Nasal cavity respiratory epithelium epithelial cell of viscerocranial mucosa (primary cell): ENCODE measurements around the gene STXBP2. TPM values are rescaled to one million over a fixed set of nuclear protein-coding genes. Genes with fewer than 3 reads are reported as not detected.

Source experiments
- total RNA-seq: library from RNA; depleted of rRNA; stranded (reverse); fragments of >200 nt; gene quantifications from 2 replicates; pipeline ENCODE4 v1.2.3, GENCODE V29; 2014

STXBP2 gene
- 49.9 and 113 TPM in 2 replicates for total RNA-seq

DNA sequence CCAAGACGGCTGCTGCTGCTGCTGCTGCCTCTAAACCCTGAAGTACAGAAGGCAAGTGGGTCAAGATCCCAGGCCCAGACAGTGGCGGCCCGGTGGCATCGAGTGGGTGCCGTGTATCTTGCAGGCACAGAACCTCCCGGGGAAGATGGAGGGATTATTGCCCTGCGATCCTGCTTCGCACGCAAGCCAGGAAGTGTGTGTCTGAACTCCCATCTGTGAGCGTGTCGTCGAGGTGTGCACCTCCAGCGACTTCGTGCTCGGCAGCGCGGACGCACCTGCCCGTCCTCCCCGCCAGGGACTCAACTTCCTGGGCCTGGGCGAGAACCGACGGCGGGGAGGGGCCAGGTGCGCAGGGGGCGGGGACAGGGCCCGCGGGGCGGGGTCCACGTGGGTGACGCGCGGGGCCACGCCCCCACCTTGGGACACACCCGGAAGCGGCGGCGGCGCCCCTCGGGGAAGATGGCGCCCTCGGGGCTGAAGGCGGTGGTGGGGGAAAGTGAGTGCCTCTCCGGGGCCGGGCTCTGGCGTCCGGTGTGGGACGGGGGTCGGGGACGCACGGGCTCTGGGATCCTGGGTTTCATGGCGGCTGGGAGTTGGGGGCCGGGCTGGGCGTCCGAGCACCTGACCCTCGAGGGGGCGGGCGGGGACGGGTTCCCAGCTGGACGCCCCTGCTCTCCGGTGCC is at the start of gene STXBP2:
Gene STXBP2, plus strand, starts transcription at position 420 of the 683 bp plus-strand sequence. Its CDS starts 40 bp downstream, at position 460.

DNA sequence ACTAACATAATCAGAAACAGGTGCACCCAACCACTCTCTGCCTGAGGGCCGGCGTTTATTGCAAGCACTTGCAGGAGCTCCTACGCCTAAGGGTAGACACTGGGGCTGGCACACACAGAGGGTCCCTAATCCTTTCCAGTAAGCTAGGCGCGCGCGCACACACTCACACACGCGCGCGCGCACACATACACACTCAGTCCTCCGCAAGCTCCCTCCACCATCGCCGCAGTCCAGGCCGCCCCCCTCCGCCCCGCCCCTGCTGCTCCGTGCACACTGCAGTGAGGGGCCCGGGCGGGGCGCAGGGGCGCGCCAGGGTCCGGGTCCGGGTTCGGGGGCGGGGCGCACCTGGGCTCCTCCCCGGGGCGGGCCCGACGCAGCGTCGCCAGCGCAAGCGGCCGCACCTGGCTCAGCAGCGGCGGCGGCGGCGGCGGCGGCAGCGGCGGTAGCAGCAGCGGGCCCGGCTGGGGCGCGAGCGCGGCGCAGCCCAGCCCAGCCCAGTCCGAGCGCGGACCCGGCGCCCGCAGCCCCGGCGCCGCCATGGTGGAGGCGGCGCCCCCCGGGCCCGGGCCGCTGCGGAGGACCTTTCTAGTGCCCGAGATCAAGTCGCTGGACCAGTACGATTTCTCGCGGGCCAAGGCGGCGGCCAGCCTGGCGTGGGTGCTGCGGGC is 41.3 kb upstream of the STXBP2 start, which contains the start of gene CAMSAP3:
Gene CAMSAP3, plus strand, starts transcription at position 398 of the 668 bp plus-strand sequence. Its CDS starts 140 bp downstream, at position 538.

GRCh38 chr19:7629347-7630054 is 7.4 kb upstream of the STXBP2 start, which contains the start of the genes PET100 and XAB2:
Gene PET100, plus strand, starts transcription at chr19:7629793. Its CDS starts 41 bp downstream, at chr19:7629834.
Gene XAB2, minus strand, starts transcription at chr19:7629545. Its CDS starts 18 bp downstream, at chr19:7629527.

DNA sequence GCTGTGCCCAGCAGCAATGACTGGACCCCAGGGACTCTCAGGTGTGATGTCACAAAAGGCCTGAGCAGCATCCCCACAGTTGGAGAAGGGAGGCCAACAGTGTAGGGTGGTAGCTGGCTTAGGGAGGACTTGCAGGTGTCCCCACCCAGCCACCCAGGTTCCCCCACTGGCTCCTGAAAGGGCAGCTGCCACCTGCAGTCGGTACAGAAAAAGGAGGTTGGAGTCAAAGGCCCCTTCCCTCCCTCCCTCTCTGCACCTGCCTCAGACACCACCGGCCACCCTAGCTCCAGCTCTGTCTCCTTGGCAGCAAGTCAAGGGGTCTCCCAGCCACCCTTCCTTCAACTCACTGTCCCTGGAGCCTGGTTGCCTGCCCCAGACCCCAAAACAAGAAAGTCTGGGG is 3.2 kb upstream of the STXBP2 start, which contains the start of gene PCP2:
Gene PCP2, minus strand, starts transcription at position 22 of the 400 bp plus-strand sequence. CDS start 262 bp downstream, outside the sequence.

GRCh38 chr19:7668842-7669241 is 31.9 kb downstream of the STXBP2 start, which contains the start of gene RETN:
Gene RETN, plus strand, starts transcription at chr19:7669049. Its CDS starts 278 bp downstream, at chr19:7669327.

DNA sequence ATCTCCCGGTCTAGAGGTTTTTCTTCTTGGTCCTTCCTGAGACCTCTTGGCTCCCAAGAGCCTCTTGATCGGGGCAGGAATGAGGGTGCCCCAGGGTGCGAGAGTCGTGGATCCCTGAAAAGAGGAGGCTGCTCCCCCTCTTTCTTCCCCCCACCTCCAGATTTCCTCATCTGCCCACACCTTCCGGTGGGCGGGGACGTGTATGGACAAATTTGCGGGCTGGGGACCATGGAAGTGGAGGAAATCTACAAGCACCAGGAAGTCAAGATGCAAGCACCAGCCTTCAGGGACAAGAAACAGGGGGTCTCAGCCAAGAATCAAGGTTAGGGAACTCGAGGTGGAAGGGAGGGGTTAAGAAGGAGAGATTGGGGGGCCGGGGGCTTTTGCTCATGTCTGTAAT is 39.9 kb downstream of the STXBP2 start, which contains the start of gene MCEMP1:
Gene MCEMP1, plus strand, starts transcription at position 237 of the 400 bp plus-strand sequence. Its CDS starts 31 bp downstream, at position 268.

DNA sequence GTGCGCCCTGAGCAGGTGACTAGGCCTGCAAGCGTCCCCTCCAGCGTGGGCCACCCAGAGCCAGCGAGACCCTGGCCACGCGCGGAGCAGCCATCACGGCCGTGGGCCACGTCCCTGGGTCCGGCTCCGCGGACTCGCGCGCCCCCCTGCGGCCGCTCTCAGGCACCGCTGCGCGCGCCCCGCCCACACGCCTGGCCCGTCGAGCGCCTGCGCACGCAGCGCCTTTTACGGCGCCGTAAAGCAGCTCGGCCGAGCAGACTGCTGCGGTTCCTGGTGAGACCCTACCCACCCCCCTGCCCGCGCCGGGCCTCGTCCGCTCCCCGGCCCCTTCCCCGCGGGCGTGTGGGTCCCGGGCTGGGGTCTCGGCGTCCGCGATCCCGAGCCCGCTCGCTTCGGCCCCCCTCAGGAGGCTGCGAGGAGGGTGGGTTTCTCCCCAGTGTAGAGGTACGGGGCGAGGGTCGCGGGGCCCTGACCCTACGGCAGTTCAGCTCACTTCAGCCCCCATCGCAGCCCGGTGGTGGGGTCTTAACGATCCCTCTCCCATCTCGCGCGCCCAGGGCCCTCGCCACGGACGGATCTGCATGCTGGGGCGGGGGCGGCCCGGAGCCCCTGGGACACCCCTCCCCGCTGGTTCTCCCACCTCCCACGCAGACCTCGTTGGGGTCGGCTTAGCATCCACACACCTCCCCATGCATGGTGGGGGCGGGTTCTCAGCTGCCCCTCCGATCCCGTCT is 43.9 kb downstream of the STXBP2 start, which contains the start of gene TRAPPC5:
Gene TRAPPC5, plus strand, starts transcription at position 228 of the 734 bp plus-strand sequence. CDS start 1,421 bp downstream, outside the sequence.

Other genes starting within 250 kb of the STXBP2 start
- 1.6 and 3.1 TPM in 2 replicates for gene PEX11G, start 148.1 kb upstream of the STXBP2 start, total RNA-seq
- 3.1 and 23.8 TPM in 2 replicates for gene ZNF358, start 121.0 kb upstream of the STXBP2 start, total RNA-seq
- gene MCOLN1, start 114.5 kb upstream of the STXBP2 start, total RNA-seq, result 2.4 and 6.5 TPM in 2 replicates
- gene PNPLA6, start 101.4 kb upstream of the STXBP2 start, total RNA-seq, result 51.6 and 92.0 TPM in 2 replicates
- 4.4 and 11.6 TPM in 2 replicates for gene CAMSAP3, start 41.2 kb upstream of the STXBP2 start, total RNA-seq
- 31.8 and 44.7 TPM in 2 replicates for gene XAB2, start 7.6 kb upstream of the STXBP2 start, total RNA-seq
- gene PET100, start 7.3 kb upstream of the STXBP2 start, total RNA-seq, result 5.6 and 7.9 TPM in 2 replicates
- not detected in 2 replicates for gene PCP2, start 3.4 kb upstream of the STXBP2 start, total RNA-seq
- gene RETN, start 31.9 kb downstream of the STXBP2 start, total RNA-seq, result not detected in 2 replicates
- gene MCEMP1, start 40.0 kb downstream of the STXBP2 start, total RNA-seq, result under 0.01 TPM in 1 of 2 replicates, not detected in the other
- 41.7 and 57.2 TPM in 2 replicates for gene TRAPPC5, start 43.7 kb downstream of the STXBP2 start, total RNA-seq
- not detected in 2 replicates for gene FCER2, start 65.0 kb downstream of the STXBP2 start, total RNA-seq
- not detected in 2 replicates for gene CLEC4G, start 95.0 kb downstream of the STXBP2 start, total RNA-seq
- not detected in 2 replicates for gene CD209, start 110.4 kb downstream of the STXBP2 start, total RNA-seq
- not detected in 2 replicates for gene CLEC4M, start 126.1 kb downstream of the STXBP2 start, total RNA-seq
- gene EVI5L, start 193.1 kb downstream of the STXBP2 start, total RNA-seq, result 19.8 and 25.5 TPM in 2 replicates
- gene PRR36, start 237.3 kb downstream of the STXBP2 start, total RNA-seq, result under 0.01 TPM in 1 of 2 replicates, not detected in the other